ENCODE data around the gene TYMP.
"Not testable (repeated sequence)": the region's sequence is repeated elsewhere in the genome, so short reads cannot be mapped to it uniquely, and the experiment has no call there.

TYMP gene

DNA sequence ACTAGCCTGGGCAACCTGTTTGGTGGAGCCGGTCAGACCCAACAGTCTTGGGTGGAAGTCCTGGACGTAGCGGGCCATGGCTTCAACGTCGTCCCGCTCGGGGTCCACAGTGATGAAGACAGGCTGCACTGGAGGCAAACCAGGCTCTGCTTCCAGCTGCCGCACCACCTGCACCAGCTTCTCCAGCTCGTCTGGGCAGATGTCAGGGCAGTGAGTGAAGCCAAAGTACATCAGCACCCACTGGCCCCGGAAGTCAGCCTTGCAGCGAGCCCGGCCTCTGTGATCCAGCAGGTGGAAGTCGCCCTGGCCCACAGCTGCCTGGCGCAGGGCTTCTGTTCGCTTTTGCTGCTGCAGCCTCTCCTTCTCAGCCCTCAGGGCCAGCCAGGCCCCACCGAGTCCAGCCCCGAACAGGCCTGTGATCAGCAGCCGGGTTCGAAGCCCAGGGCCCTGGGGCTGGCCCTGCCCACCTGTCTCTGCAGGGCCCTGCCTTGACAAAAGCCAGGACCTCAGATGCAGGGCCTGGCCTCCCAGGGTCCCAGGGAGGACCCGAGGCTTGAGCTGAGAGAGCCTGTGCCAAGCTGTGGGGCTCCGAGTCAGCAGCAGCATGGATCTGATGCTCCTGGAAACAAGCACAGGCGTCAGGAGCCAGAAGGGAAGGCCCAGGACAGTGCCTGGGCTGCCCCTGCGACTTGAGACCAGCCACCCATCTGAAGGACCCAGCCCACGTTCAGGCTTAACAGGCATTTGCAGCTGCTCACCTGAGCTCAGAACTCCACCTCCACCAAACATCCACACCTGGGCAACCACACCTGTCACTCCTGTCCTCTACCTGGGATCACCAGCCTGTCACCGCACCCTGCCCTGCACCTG, 5.8 kb downstream of the TYMP start:
- FAIRE-seq: no peak

DNA sequence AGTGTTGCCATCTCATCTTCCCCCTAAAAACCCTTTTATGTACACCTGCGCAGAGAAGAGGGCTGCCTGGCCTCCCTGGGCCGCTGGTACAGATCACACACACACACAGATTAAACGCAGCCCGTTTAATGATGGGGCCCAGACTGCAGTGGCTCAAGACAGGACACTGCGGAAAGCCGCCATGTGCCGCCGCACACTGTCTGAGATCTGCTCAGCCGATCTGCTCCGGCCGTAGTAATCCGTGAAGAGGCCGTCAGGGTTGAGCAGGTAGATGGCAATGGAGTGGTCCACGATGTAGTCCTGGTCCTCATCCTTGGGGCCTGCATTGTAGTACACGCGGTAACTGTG, 6.4 kb downstream of the TYMP start:
- no peak for FAIRE-seq

DNA sequence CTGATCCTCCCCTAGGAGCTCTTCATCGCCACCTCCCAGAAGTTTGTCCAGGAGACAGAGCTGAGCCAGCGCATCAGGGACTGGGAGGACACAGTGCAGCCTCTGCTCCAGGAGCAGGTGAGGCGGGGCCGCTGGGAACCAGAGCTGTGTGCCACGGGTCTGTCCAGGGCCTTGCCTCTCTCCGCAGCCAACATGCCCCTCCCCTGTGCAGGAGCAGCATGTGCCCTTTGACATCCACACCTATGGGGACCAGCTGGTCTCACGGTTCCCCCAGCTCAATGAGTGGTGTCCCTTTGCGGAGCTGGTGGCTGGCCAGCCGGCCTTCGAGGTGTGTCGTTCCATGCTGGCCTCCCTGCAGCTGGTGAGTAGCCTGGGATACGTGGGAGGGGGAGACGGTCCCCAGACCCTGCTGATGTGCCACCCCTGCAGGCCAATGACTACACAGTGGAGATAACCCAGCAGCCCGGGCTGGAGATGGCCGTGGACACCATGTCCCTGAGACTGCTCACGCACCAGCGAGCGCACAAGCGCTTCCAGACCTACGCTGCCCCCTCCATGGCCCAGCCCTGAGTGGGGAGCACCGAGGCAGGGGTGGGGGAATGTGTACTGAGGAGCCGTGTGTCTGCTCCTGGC, 6.9 kb downstream of the TYMP start:
- no peak for FAIRE-seq

- no peak for FAIRE-seq
Measured at GRCh38 chr22:50522208-50522805, 7.5 kb downstream of the TYMP start.

GRCh38 chr22:50521710-50522109, 8.1 kb downstream of the TYMP start:
- no peak for FAIRE-seq

GRCh38 chr22:50520826-50521453, 8.9 kb downstream of the TYMP start:
- no peak for FAIRE-seq

GRCh38 chr22:50520184-50520583, 9.6 kb downstream of the TYMP start:
- FAIRE-seq: not testable (repeated sequence)

GRCh38 chr22:50519151-50519550, 10.7 kb downstream of the TYMP start:
- no peak for FAIRE-seq

DNA sequence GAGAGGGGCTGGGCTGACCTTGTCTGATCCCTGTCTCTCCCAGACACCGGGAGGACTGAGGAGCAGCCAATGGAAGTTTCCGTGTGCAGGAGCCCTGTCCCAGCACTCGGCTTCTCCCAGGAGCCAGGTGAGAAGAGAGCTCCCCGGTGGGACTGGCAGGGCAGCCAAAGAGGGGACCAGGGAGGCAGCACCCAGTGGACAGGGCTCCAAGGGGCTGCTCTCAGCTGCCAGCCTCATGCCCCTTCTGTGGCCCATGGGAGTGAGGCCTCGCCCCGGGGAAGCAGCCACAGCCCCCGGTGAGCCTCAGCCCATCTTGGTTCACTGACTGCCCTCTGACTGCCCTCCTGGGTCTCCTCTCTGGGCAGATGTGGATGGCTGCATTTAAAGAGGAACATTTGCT, 11.2 kb downstream of the TYMP start:
- FAIRE-seq: no peak

DNA sequence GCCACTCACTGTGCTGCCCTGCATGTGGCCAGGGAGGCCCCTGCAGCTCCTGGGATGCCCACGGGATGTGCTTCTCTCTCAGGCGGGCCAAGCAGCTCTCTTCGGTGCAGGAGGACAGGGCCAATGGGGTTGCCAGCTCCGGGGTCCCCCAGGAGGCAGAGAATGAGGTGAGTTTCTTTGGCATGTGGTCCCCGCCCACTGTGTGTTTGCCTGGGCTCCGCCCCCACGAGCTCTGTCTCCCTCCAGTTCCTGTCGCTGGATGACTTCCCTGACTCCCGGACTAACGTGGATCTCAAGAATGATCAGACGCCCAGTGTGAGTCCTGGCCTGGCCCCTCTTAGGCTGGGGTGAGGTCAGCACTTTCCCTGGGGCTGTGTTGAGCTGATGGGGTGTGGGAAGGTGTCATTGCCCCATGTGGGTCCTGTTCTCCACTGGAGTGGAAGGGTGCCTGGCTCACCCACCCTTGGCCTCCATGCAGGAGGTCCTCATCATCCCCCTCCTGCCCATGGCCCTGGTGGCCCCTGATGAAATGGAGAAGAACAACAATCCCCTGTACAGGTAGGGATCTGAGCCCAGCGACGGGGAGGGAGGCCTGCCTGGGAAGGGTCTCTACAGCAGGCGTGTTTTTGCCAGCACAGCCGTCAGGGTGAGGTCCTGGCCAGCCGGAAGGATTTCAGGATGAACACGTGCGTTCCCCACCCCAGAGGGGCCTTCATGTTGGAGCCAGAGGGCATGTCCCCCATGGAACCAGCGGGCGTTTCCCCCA, 12.1 kb downstream of the TYMP start:
- no peak for FAIRE-seq

GRCh38 chr22:50516891-50517290, 12.9 kb downstream of the TYMP start:
- no peak for FAIRE-seq

DNA sequence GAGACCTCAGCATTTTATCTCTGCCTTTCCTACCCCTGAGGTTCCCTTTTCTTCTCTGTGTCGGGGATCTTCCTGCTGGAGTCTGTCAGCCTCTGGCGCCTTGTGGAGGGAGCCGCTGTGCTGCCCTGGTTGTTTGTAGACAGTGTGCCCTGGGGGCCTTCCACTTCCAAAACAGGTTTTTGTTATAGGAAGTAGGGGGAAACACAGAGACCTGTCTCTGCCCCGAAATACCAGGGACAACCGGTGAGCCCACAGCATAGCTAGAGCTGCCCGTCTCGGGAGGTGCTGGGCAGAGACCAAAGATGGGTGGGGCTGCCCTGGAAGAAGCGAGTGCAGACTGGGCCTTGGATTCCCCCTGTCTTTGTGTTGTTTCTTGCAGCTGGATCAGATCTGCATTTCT, 13.7 kb downstream of the TYMP start:
- no peak for FAIRE-seq

DNA sequence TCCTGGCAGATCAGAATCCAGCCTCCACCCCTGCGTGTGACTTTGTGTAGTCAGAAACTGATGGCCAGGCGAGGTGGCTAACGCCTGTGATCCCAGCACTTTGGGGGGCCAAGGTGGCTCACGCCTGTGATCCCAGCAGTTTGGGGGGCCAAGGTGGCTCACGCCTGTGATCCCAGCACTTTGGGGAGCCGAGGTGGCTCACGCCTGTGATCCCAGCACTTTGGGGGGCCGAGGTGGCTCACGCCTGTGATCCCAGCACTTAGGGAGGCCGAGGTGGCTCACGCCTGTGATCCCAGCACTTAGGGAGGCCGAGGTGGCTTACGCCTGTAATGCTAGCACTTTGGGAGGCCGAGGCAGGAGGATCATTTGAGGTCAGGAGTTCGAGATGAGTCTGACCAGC, 16.6 kb downstream of the TYMP start:
- no peak for FAIRE-seq

DNA sequence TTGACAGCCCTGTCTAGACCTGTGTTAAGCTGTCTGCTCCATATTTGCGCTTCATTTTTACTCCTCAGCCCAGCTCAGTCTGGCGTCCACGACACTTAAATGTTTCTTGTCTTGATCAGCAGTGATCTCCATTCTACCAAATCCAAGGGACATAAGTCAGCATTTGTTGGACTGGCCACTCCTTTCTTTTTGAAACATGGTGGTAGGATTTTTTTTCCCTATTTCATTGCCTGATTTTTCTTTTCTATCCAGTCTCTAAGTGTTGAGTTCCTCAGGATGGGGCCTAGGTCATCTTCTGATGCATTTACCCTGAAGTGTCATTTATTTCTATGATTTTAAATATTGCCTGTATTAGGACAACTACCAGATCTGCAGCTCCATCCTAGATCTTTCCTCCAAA, 20.9 kb downstream of the TYMP start:
- FAIRE-seq: no peak

DNA sequence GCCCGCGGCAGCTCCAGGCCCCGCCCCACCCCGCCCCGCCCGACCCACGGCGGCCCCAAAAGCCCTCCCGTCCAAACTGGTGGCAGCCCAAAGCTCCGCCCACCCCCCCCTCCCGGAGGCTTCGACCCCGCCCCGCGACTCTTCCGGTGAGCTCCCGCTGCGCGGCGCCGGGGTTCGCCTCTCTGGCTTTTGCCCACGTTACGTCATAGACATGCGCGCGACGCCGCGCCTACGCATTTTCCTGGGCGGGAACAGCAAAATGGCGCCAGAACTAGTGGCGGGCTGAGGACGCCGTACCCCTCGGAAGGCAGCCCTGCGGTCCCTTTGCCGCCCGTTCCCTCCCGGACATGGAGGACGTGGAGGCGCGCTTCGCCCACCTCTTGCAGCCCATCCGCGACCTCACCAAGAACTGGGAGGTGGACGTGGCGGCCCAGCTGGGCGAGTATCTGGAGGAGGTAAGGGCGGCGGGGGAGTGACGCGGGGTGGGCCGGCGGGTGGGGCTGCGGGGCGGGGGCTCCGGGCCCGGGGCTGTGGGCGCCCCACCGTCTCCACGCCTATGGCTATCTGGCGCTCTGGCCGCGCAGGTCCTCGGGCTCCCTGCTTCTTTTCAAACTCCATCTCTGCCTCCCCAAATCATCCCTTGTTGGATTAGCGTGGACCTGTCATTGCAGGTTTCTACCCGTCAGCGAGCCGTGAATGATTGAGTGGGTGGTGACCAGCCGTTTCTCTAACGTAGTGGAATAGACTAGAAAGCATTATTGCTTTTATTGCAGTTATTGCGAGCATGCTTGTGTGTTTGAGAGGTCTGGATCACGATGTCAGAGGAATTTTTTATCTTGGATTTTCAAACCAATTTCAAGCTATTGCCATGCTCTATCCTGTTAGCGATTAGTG, 21.6 kb downstream of the TYMP start, which contains the start of gene NCAPH2:
NCAPH2 (plus strand) TSS at position 234 of the 894 bp plus-strand sequence; CDS start at position 348, 114 bp downstream.
- no peak for FAIRE-seq

GRCh38 chr22:50507421-50507990, 22.3 kb downstream of the TYMP start, which contains the start of gene LMF2:
Gene LMF2 (minus strand): TSS chr22:50507702. CDS start chr22:50507675, 27 bp downstream.
- no peak for FAIRE-seq

DNA sequence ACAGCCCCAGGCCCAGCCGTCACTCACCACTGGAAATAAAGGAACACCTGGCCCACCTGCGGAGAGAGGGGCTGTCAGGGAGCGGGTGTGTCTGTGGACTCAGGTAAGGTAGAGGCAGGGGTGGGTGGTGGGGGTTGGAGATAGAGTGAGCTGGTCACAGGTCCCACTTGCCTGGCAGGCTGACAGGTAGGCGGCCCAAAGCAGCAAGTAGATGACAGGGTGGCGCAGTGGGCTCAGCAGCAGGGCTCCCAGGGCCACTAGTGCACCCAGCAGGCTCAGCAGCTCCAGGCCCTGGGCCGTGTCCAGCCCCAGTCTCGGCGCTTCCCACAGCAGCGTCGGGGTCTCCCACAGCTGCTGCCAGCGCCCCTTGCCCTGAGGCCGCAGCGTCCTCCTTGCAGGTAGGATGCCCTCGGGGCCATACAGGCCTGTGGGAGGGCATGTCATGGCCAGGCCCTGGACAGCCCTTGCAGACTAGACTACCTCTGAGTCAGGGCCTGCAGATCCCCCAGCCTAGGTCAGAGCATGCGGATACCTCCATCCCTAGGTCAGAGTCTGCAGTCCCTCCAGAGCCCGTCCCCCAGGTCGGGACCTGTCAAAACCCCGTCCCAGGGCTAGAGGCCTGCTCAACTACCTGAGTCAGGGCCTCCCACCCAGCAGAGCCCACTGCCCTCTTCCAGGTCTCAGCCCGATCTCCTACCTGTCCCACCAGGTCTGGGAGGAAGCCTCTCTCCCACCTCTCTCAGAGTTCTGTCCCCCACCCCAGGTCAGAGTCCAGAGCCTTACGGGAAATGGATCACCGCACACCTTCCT, 23.0 kb downstream of the TYMP start:
- no peak for FAIRE-seq

DNA sequence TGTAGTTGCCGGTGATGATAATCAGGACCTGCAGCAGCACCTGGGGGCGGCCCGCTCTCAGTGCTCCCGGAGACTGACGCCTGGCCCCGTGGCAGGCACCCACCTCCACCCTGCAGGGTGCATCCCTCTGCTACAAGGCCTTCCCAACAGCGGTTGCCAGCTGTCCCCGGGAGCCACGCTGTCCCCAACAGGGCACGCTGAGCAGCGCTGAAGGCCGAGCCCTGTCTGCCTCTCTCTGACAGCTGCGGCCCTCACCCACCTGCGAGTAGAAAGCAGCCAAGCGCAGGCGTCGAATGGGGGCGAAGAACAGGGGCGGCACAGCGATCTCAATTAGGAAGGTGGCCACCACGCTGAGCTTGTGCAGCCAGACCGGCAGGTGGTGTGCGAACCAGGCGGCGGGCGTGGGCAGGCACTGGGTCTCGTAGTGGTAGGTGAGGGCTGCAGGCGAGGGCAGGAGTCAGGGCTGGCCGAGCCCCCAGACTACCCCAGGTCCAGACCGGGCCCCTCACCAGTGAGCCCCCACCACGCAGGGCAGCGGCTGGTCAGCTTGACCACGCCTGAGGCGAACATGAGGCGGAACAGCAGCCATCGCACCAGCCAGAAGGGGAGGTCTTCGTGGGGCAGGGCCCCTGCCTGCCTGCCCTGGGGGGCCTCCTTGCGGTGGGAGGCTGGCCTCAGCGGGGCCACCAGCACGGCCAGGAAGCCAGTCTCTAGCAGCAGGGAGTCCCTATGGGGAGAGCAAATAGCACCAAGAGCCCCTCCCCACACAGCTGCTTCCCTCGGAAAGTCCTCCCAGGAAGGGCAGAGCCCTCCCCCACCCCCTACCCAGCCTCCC, 23.8 kb downstream of the TYMP start:
- no peak for FAIRE-seq

GRCh38 chr22:50505276-50505775, 24.5 kb downstream of the TYMP start:
- FAIRE-seq: no peak

All from endometrium (tissue), 2 donors.